BJ (cell line): ENCODE results near the gene ARHGAP26. TPM values are rescaled to one million over a fixed set of nuclear protein-coding genes. Genes with fewer than 3 reads are reported as not detected.

Source experiments
- CTCF ChIA-PET: fragments of 350-600 bp; formaldehyde crosslinking; extraction: SDS; loops from one replicate; lab custom pipeline; 2021; ENCODE audit warnings: antibody characterized with exemption, inconsistent platforms; lab: Yijun Ruan, JAX
- POLR2A ChIA-PET: fragments of 300-600 bp; sonication (Branson Sonifier 250); formaldehyde crosslinking; extraction: SDS; loops from one replicate; lab custom pipeline; 2021; ENCODE audit warnings: antibody characterized with exemption; lab: Charles Lee
- DNase-seq: peaks from one replicate; pipeline ENCODE4 v3.0.0-alpha.2; 2011; ENCODE audit warnings: low read depth
- H3K27me3 ChIP-seq: 2 replicates; pipeline ENCODE4 v1.6.0; 2011; ENCODE audit warnings: low read length; ENCODE audit not compliant: control insufficient read depth, insufficient read depth
- H3K36me3 ChIP-seq: 2 replicates; pipeline ENCODE4 v1.5.1; 2011; ENCODE audit warnings: low read length; ENCODE audit not compliant: control insufficient read depth, insufficient read depth
- H3K4me3 ChIP-seq: 2 replicates; pipeline ENCODE4 v1.5.1; 2011; ENCODE audit warnings: low read depth, mild to moderate bottlenecking, control low read depth, low read length
- CTCF ChIP-seq: IDR thresholded peaks from 2 replicates; pipeline ENCODE4 v1.5.1; 2011; ENCODE audit warnings: low read depth, mild to moderate bottlenecking, control low read depth, inconsistent platforms, low read length, moderate library complexity; ENCODE audit not compliant: insufficient read depth
- polyA plus RNA-seq: library from polyadenylated mRNA; depleted of rRNA; stranded (reverse); fragments of >200 nt; gene quantifications from 2 replicates; pipeline ENCODE4 v1.2.3, GENCODE V29; 2011

Gene ARHGAP26
- polyA plus RNA-seq, 1 experiment = 4.8 TPM

- POLR2A ChIA-PET = no interaction called here
- no peak overlapping the region for H3K4me3 ChIP-seq
- CTCF ChIA-PET = interaction anchor here (1.7 kb wide), 1 partner anchor 148 kb away, joined by 5 read pairs; no protein-coding TSS in a partner anchor
- no peak for TF ChIP-seq CTCF
- DNase-seq = no peak
- H3K36me3 ChIP-seq = no peaks in the 10 kb centered on the region
- H3K27me3 ChIP-seq = peaks cover 2% of the 10 kb centered on the region
Measured at GRCh38 chr5:142861011-142861410, 90.8 kb downstream of the ARHGAP26 start.

- H3K27me3 ChIP-seq = peaks cover 2% of the 10 kb centered on the region
- no peak for TF ChIP-seq CTCF
- no peak overlapping the region for H3K4me3 ChIP-seq
- POLR2A ChIA-PET = no interaction called here
- CTCF ChIA-PET = interaction anchor here (0.6 to 2.1 kb wide), 5 partner anchors 14 to 149 kb away, joined by 3 to 12 read pairs (median 5); no protein-coding TSS in a partner anchor
- H3K36me3 ChIP-seq = no peaks in the 10 kb centered on the region
- no peak for DNase-seq
Measured at GRCh38 chr5:142862594-142862993, 92.4 kb downstream of the ARHGAP26 start.

GRCh38 chr5:142863856-142864255 lies 93.7 kb downstream of the ARHGAP26 start:
- ChIA-PET CTCF (interaction anchor here (1.5 to 2.1 kb wide), 3 partner anchors 16 to 150 kb away, joined by 5 to 12 read pairs (median 7); no protein-coding TSS in a partner anchor), POLR2A (no interaction called here)
- no peak overlapping the region for H3K4me3 ChIP-seq
- TF ChIP-seq CTCF = no peak
- H3K27me3 ChIP-seq = peaks cover 2% of the 10 kb centered on the region
- H3K36me3 ChIP-seq = no peaks in the 10 kb centered on the region
- DNase-seq = no peak

- TF ChIP-seq CTCF = no peak
- no peak overlapping the region for H3K4me3 ChIP-seq
- ChIA-PET POLR2A (no interaction called here), CTCF (interaction anchor here (0.8 to 2.1 kb wide), 6 partner anchors 11 to 151 kb away, joined by 3 to 12 read pairs (median 5); no protein-coding TSS in a partner anchor)
- peaks cover 2% of the 10 kb centered on the region for H3K27me3 ChIP-seq
- DNase-seq = no peak
- H3K36me3 ChIP-seq = no peaks in the 10 kb centered on the region
Measured at GRCh38 chr5:142864290-142865260, 94.4 kb downstream of the ARHGAP26 start.

GRCh38 chr5:142865631-142866030 lies 95.5 kb downstream of the ARHGAP26 start:
- no peaks in the 10 kb centered on the region for H3K36me3 ChIP-seq
- TF ChIP-seq CTCF = no peak
- no peak for DNase-seq
- H3K27me3 ChIP-seq = peaks cover 4% of the 10 kb centered on the region
- ChIA-PET POLR2A (no interaction called here), CTCF (interaction anchor here (0.8 to 1.4 kb wide), 4 partner anchors 12 to 152 kb away, joined by 3 to 5 read pairs (median 4); no protein-coding TSS in a partner anchor)
- H3K4me3 ChIP-seq = no peak overlapping the region
